Parathyroid adenoma (tissue), 2 donors: ENCODE results near the gene PKP1.

Experiments used
- H2AFZ ChIP-seq: fragments of 300-600 bp; sonication (generic); one replicate; pipeline ENCODE4 v1.7.0; 2017; ENCODE audit warnings: antibody characterized with exemption, mild to moderate bottlenecking
- H3K27ac ChIP-seq: fragments of 300-600 bp; sonication (generic); one replicate; pipeline ENCODE4 v1.7.0; 2017
- H3K27me3 ChIP-seq: fragments of 300-600 bp; sonication (generic); one replicate; pipeline ENCODE4 v1.7.0; 2017; ENCODE audit warnings: low read length; ENCODE audit not compliant: control insufficient read depth, insufficient read depth
- H3K36me3 ChIP-seq: fragments of 300-600 bp; sonication (generic); one replicate; pipeline ENCODE4 v1.7.0; 2017; ENCODE audit warnings: low read length; ENCODE audit not compliant: control insufficient read depth, insufficient read depth
- H3K4me1 ChIP-seq: fragments of 300-600 bp; sonication (generic); one replicate; pipeline ENCODE4 v1.7.0; 2017; ENCODE audit warnings: control low read depth
- H3K4me2 ChIP-seq: fragments of 300-600 bp; sonication (generic); one replicate; pipeline ENCODE4 v1.7.0; 2017; ENCODE audit warnings: low read length
- H3K4me3 ChIP-seq: fragments of 300-600 bp; sonication (generic); one replicate; pipeline ENCODE4 v1.7.0; 2017; ENCODE audit warnings: low read depth, low read length
- H3K79me2 ChIP-seq: fragments of 300-600 bp; sonication (generic); one replicate; pipeline ENCODE4 v1.7.0; 2017; ENCODE audit warnings: control low read depth
- H3K9ac ChIP-seq: fragments of 300-600 bp; sonication (generic); one replicate; pipeline ENCODE4 v1.7.0; 2017; ENCODE audit warnings: mild to moderate bottlenecking
- H3K9me3 ChIP-seq: fragments of 300-600 bp; sonication (generic); one replicate; pipeline ENCODE4 v1.7.0; 2017; ENCODE audit warnings: low read length; ENCODE audit not compliant: control insufficient read depth
- CTCF ChIP-seq: fragments of 300-600 bp; sonication (generic); IDR thresholded peaks from one replicate; pipeline ENCODE4 v1.7.0; 2017; ENCODE audit warnings: antibody characterized with exemption, mild to moderate bottlenecking
- donor health status: primary hyperparathyroidism.

Gene PKP1

GRCh38 chr1:201357636-201358348 is 74.5 kb downstream of the PKP1 start:
- Histone ChIP-seq H3K27ac (no peak overlapping the region), H3K79me2 (no peaks in the 10 kb centered on the region), H3K9ac (no peak overlapping the region), H2AFZ (no peak overlapping the region), H3K4me3 (no peak overlapping the region), H3K36me3 (no peaks in the 10 kb centered on the region), H3K4me2 (no peak overlapping the region), H3K9me3 (no peaks in the 10 kb centered on the region), H3K4me1 (no peaks in the 10 kb centered on the region), H3K27me3 (no peaks in the 10 kb centered on the region)
- TF ChIP-seq CTCF: no peak

- Histone ChIP-seq H3K27ac (no peak overlapping the region), H3K4me3 (no peak overlapping the region), H2AFZ (no peak overlapping the region), H3K36me3 (no peaks in the 10 kb centered on the region), H3K79me2 (no peaks in the 10 kb centered on the region), H3K9ac (no peak overlapping the region), H3K4me1 (no peaks in the 10 kb centered on the region), H3K4me2 (no peak overlapping the region), H3K9me3 (no peaks in the 10 kb centered on the region), H3K27me3 (no peaks in the 10 kb centered on the region)
- TF ChIP-seq CTCF: no peak
Observed at GRCh38 chr1:201358596-201358995, 75.3 kb downstream of the PKP1 start.

- no peak for TF ChIP-seq CTCF
Observed at GRCh38 chr1:201359031-201359872, 75.9 kb downstream of the PKP1 start.

GRCh38 chr1:201359873-201360210 is 76.5 kb downstream of the PKP1 start:
- Histone ChIP-seq H3K27ac (no peak overlapping the region), H3K4me2 (no peak overlapping the region), H3K4me1 (no peaks in the 10 kb centered on the region), H3K4me3 (no peak overlapping the region), H3K9ac (no peak overlapping the region), H3K27me3 (no peaks in the 10 kb centered on the region), H2AFZ (no peak overlapping the region), H3K36me3 (no peaks in the 10 kb centered on the region), H3K9me3 (no peaks in the 10 kb centered on the region), H3K79me2 (no peaks in the 10 kb centered on the region)
- no peak for TF ChIP-seq CTCF

More at GRCh38 chr1:201359031-201359872, 75.9 kb downstream of the PKP1 start:
- Histone ChIP-seq H3K79me2 (no peaks in the 10 kb centered on the region), H3K4me2 (no peak overlapping the region), H3K4me3 (no peak overlapping the region), H3K27me3 (no peaks in the 10 kb centered on the region), H3K4me1 (no peaks in the 10 kb centered on the region), H3K27ac (no peak overlapping the region), H3K9me3 (no peaks in the 10 kb centered on the region), H2AFZ (no peak overlapping the region), H3K9ac (no peak overlapping the region), H3K36me3 (no peaks in the 10 kb centered on the region)
